ENCODE data around the gene IL15. TPM values are rescaled to one million over a fixed set of nuclear protein-coding genes. Genes with fewer than 3 reads are reported as not detected.

The IL15 gene
- total RNA-seq, 1 donor from 2014 or later: 11.5 TPM

DNA sequence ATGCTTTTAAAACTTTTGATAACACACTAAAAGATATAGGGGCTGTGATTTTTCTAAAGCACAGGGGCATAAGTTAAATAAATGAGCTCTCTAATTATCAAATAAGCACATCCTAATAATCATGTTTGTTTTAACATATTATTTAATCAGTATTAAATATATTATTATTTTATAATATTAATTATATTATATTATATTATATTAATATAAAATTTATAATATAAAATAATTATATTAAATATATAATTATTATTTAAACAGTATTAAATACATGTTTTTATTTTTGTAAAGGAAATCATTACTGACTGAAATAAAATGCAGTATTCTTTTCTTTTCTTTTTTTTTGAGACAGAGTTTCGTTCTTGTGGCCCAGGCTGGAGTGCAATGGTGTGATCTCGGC lies 136.5 kb downstream of the IL15 start:
- H3K4me1 ChIP-seq: no peaks in the 10 kb centered on the region
- TF ChIP-seq, protein P1, sequence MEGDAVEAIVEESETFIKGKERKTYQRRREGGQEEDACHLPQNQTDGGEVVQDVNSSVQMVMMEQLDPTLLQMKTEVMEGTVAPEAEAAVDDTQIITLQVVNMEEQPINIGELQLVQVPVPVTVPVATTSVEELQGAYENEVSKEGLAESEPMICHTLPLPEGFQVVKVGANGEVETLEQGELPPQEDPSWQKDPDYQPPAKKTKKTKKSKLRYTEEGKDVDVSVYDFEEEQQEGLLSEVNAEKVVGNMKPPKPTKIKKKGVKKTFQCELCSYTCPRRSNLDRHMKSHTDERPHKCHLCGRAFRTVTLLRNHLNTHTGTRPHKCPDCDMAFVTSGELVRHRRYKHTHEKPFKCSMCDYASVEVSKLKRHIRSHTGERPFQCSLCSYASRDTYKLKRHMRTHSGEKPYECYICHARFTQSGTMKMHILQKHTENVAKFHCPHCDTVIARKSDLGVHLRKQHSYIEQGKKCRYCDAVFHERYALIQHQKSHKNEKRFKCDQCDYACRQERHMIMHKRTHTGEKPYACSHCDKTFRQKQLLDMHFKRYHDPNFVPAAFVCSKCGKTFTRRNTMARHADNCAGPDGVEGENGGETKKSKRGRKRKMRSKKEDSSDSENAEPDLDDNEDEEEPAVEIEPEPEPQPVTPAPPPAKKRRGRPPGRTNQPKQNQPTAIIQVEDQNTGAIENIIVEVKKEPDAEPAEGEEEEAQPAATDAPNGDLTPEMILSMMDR (IDR thresholded peaks at IDR 0.05): no peak
- no peak for TF ChIP-seq POLR2A (IDR thresholded peaks at IDR 0.05)
- no peak for TF ChIP-seq POLR2AphosphoS5 (IDR thresholded peaks at IDR 0.05; ENCODE audit: insufficient read depth in 1 of 2, low read depth in 1 of 2)
- intact Hi-C loops (cut with DNase I): no loop called here
- no peaks in the 10 kb centered on the region for H3K36me3 ChIP-seq
- H3K4me3 ChIP-seq: no peak overlapping the region
- no peak overlapping the region for H3K27ac ChIP-seq
- no peaks in the 10 kb centered on the region for H3K27me3 ChIP-seq
- DNase-seq (ENCODE audit: extremely low spot score in 2 of 2): no peak
- no peaks in the 10 kb centered on the region for H3K9me3 ChIP-seq

DNA sequence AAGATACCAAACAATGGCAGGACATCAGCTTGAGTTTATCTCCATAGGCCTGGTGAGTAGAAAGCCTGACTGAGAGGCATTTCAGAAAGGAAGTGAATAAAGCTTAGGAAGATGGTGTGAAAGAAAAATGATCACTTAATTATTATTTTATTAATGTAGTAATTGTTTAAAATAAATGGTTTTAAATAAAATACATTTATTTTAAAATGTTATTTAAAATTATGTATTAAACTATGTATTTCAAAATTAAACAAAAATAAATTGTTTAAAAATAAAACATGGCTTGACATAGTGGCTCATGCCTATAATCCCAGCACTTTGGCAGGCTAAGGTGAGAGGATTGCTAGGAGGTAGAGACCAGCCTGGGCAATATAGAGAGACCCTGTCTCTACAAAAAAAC lies 145.8 kb downstream of the IL15 start:
- no peaks in the 10 kb centered on the region for H3K36me3 ChIP-seq
- no peaks in the 10 kb centered on the region for H3K4me1 ChIP-seq
- no peaks in the 10 kb centered on the region for H3K27me3 ChIP-seq
- no peak overlapping the region for H3K4me3 ChIP-seq
- no peak for TF ChIP-seq POLR2A (IDR thresholded peaks at IDR 0.05)
- no peak for TF ChIP-seq POLR2AphosphoS5 (IDR thresholded peaks at IDR 0.05; ENCODE audit: insufficient read depth in 1 of 2, low read depth in 1 of 2)
- intact Hi-C loops (cut with DNase I): no loop called here
- no peak for DNase-seq (ENCODE audit: extremely low spot score in 2 of 2)
- H3K27ac ChIP-seq: no peak overlapping the region
- H3K9me3 ChIP-seq: no peaks in the 10 kb centered on the region
